DND-41 (cell line): ENCODE results near the gene CYB5R2.
A peak's percentile ranks its signal among the peaks of the same experiment; 100 is the strongest.
"Not testable (repeated sequence)": the region's sequence is repeated elsewhere in the genome, so short reads cannot be mapped to it uniquely, and the experiment has no call there.

Experiments
- ATAC-seq: fragments of 200-7000 bp; cut with Tn5 transposase; 3 replicates; pipeline ENCODE4 v1.9.1; 2021; ENCODE audit warnings: low read depth; ENCODE audit not compliant: insufficient read depth
- DNase-seq: peaks from one replicate; pipeline ENCODE4 v3.0.0-alpha.2; 2020
- H2AFZ ChIP-seq: 2 replicates; pipeline ENCODE4 v1.6.0; 2012; ENCODE audit warnings: low read depth, low read length
- H3K27ac ChIP-seq: 2 replicates; pipeline ENCODE4 v1.5.1; 2012; ENCODE audit warnings: low read length, inconsistent platforms
- H3K27me3 ChIP-seq: fragments of 200-600 bp; sonication (generic); 2 replicates; pipeline ENCODE4 v1.6.0; 2012; ENCODE audit warnings: low read length, mild to moderate bottlenecking, inconsistent platforms; ENCODE audit not compliant: insufficient read depth, poor library complexity
- H3K36me3 ChIP-seq: 2 replicates; pipeline ENCODE4 v1.5.1; 2012; ENCODE audit warnings: low read length, inconsistent platforms; ENCODE audit not compliant: insufficient read depth
- H3K4me1 ChIP-seq: 2 replicates; pipeline ENCODE4 v1.5.1; 2012; ENCODE audit warnings: mild to moderate bottlenecking, low read length; ENCODE audit not compliant: insufficient read depth
- H3K4me2 ChIP-seq: 2 replicates; pipeline ENCODE4 v1.6.0; 2012; ENCODE audit warnings: mild to moderate bottlenecking, moderate library complexity, low read length, inconsistent platforms; ENCODE audit not compliant: insufficient read depth
- H3K4me3 ChIP-seq, 2 experiments: fragments of 200-600 bp in 1 of 2; shearing (Covaris generic) in 1 of 2; 2 replicates each; pipeline ENCODE4 v1.5.1; 2012 to 2016; ENCODE audit warnings: inconsistent platforms in 2 of 2, low read length in 2 of 2, mild to moderate bottlenecking in 2 of 2, low read depth in 1 of 2, moderate library complexity in 1 of 2
- H3K79me2 ChIP-seq: 2 replicates; pipeline ENCODE4 v1.6.0; 2012; ENCODE audit warnings: low read length, inconsistent platforms; ENCODE audit not compliant: insufficient read depth
- H3K9ac ChIP-seq: 2 replicates; pipeline ENCODE4 v1.6.0; 2012; ENCODE audit warnings: low read depth, mild to moderate bottlenecking, inconsistent platforms, low read length, moderate library complexity
- H3K9me3 ChIP-seq: 2 replicates; pipeline ENCODE4 v1.5.1; 2012; ENCODE audit warnings: low read length, moderate library complexity, mild to moderate bottlenecking, inconsistent platforms; ENCODE audit not compliant: insufficient read depth, severe bottlenecking
- H4K20me1 ChIP-seq: 2 replicates; pipeline ENCODE4 v1.6.0; 2012; ENCODE audit warnings: low read length; ENCODE audit not compliant: insufficient read depth
- CTCF ChIP-seq: IDR thresholded peaks from 2 replicates; pipeline ENCODE4 v1.5.1; 2012; ENCODE audit warnings: borderline replicate concordance, low read length, moderate library complexity, mild to moderate bottlenecking; ENCODE audit not compliant: poor library complexity, severe bottlenecking; ENCODE audit errors: extremely low read depth
- EZH2 ChIP-seq: IDR thresholded peaks from 3 replicates; pipeline ENCODE4 v1.6.1; 2012; ENCODE audit warnings: borderline replicate concordance, low read depth, mild to moderate bottlenecking, moderate library complexity, low read length, inconsistent platforms; ENCODE audit not compliant: severe bottlenecking

CYB5R2 gene

GRCh38 chr11:7666292-7666866 is 6.9 kb downstream of the CYB5R2 start:
- no peaks in the 10 kb centered on the region for H3K27me3 ChIP-seq
- H4K20me1 ChIP-seq, result no peaks in the 10 kb centered on the region; the same call in 1 of the 2 replicates
- no peak overlapping the region for H3K27ac ChIP-seq
- H3K4me2 ChIP-seq, result no peak overlapping the region
- TF ChIP-seq CTCF, result no peak
- TF ChIP-seq EZH2, result no peak
- H2AFZ ChIP-seq, result no peak overlapping the region
- no peak overlapping the region for H3K9ac ChIP-seq
- H3K79me2 ChIP-seq, result no peaks in the 10 kb centered on the region
- DNase-seq (no peak), ATAC-seq (no peak)
- no peaks in the 10 kb centered on the region for H3K36me3 ChIP-seq
- H3K4me3 ChIP-seq, result no peak overlapping the region
- no peaks in the 10 kb centered on the region for H3K4me1 ChIP-seq
- peaks cover 2% of the 10 kb centered on the region for H3K9me3 ChIP-seq

- H3K27me3 ChIP-seq, result no peaks in the 10 kb centered on the region
- peaks cover 2% of the 10 kb centered on the region for H3K9me3 ChIP-seq
- no peak overlapping the region for H3K4me2 ChIP-seq
- no peaks in the 10 kb centered on the region for H3K36me3 ChIP-seq
- no peak overlapping the region for H3K4me3 ChIP-seq
- no peak overlapping the region for H3K27ac ChIP-seq
- H3K4me1 ChIP-seq, result no peaks in the 10 kb centered on the region
- no peak overlapping the region for H3K9ac ChIP-seq
- no peaks in the 10 kb centered on the region for H3K79me2 ChIP-seq
- peak; percentile 72 for ATAC-seq
- no peak overlapping the region for H2AFZ ChIP-seq
- H4K20me1 ChIP-seq, result no peaks in the 10 kb centered on the region; the same call in 1 of the 2 replicates
- DNase-seq, result peak; percentile 51
- TF ChIP-seq CTCF, result peak; percentile 76
- TF ChIP-seq EZH2, result no peak
Observed at GRCh38 chr11:7665473-7666291, 7.6 kb downstream of the CYB5R2 start.

DNA sequence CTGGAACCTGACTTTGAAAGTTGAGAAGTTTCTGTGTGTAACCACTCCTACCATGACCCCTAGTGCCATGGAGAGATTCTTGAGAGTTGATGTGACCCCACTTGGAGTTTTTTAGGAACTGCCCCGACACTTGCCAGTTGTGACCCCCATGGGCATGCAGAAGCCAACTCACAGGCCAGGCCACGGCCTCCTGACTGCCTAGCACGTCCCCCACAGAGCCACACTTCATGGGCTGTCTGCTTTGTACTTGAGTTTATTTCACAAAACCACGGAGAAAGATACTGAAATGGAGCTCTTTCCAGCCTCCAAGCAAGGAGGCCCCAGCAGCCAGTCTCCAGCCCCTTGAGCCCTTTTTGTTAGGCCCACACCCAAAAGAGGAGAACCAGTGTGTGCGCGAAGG is 8.4 kb downstream of the CYB5R2 start:
- no peaks in the 10 kb centered on the region for H3K79me2 ChIP-seq
- TF ChIP-seq CTCF (no peak), EZH2 (no peak)
- ATAC-seq (no peak), DNase-seq (no peak)
- no peaks in the 10 kb centered on the region for H3K36me3 ChIP-seq
- H3K9ac ChIP-seq, result no peak overlapping the region
- H3K9me3 ChIP-seq, result peaks cover 2% of the 10 kb centered on the region
- no peaks in the 10 kb centered on the region for H3K4me1 ChIP-seq
- H3K27ac ChIP-seq, result no peak overlapping the region
- H4K20me1 ChIP-seq, result no peaks in the 10 kb centered on the region; the same call in 1 of the 2 replicates
- H3K27me3 ChIP-seq, result no peaks in the 10 kb centered on the region
- no peak overlapping the region for H2AFZ ChIP-seq
- H3K4me2 ChIP-seq, result no peak overlapping the region
- H3K4me3 ChIP-seq, result no peak overlapping the region

DNA sequence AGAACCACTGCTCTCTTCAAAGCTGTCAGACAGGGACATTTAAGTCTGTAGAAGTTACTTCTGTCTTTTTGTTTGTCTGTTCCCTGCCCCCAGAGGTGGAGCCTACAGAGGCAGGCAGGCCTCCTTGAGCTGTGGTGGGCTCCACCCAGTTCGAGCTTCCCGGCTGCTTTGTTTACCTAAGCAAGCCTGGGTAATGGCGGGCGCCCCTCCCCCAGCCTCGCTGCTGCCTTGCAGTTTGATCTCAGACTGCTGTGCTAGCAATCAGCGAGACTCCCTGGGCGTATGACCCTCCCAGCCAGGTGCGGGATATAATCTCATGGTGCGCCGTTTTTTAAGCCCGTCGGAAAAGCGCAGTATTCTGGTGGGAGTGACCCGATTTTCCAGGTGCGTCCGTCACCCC is 9.8 kb downstream of the CYB5R2 start:
- not testable (repeated sequence) for DNase-seq, H3K27me3 ChIP-seq, H3K79me2 ChIP-seq, H2AFZ ChIP-seq, H3K9me3 ChIP-seq, H3K4me1 ChIP-seq, H3K27ac ChIP-seq, H3K4me2 ChIP-seq, H3K4me3 ChIP-seq, H3K36me3 ChIP-seq, ATAC-seq, H4K20me1 ChIP-seq, H3K9ac ChIP-seq
